DMS 273 (cell line): ENCODE data around the gene GRIK3.

Experiments
- DNase-seq: peaks from one replicate; lab custom pipeline; 2025; ENCODE audit not compliant: unreplicated experiment; lab: John Stamatoyannopoulos, UW

The GRIK3 gene

GRCh38 chr1:36881541-36881940 lies 152.8 kb downstream of the GRIK3 start:
- DNase-seq, result no peak

GRCh38 chr1:36881068-36881405 lies 153.3 kb downstream of the GRIK3 start:
- no peak for DNase-seq

DNA sequence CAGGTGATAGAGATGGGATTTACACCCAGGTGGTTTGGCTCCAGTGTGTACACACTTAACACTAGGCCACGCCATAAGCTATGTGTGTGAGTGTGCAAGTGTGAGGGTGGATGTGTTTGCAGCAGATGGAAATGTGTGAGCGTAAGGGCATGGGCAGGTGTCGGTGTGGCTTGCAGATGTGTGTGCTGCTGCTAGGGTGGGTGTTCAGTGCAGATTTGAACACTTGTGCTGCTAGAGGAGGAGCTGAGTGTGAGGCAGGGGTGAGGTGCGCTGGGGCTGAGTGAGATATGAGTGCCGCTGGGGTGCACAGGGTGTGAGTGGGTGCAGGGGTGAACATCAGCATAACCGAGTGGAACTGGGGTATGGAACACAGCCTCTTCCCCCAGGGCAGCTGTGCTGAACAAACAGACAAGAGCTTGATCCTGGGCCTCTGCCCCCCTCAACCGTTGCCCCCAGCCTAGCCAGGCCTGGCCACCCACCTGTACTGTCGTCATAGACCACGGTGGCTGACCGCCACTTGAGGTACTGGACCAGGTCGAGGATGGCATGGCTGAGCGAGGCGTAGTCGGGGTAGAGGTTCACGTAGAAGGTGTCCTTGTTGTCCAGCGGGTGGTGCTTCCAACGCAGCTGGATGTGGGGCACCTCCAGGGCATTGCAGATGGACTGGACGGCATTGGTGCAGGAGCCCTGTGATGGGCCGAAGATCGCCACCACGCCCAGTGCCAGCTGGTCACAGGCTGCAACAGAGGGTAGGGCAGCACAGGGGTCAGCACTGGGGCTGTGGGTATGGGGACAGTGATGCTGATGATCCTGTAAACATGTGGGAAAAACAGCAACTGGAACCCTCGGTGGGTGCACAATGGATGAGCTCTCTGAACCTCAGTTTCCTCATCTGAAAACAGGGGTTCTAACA lies 153.9 kb downstream of the GRIK3 start:
- no peak for DNase-seq

DNA sequence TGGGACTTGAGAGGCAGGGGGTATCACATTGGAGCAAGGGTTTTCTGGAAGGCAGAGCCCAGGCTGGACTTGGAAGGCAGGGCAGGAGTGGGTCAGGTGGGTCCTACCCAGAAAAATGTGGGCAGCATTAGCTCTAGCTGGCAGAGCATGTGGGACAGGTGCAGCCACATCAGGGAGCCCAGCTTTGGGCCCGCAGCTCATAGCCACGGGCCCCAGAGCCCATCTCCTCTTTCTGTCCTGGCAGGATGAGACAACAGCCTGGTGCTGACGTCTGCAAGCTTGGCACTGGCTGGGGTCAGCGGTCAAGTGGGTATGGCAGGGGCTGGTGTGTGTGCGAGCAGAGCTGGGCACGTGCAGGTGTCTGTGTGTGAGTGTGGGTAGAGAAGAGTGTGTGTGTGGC lies 154.7 kb downstream of the GRIK3 start:
- no peak for DNase-seq

GRCh38 chr1:36876990-36877389 lies 157.3 kb downstream of the GRIK3 start:
- no peak for DNase-seq

- DNase-seq, result no peak
Measured at GRCh38 chr1:36874271-36875060, 159.8 kb downstream of the GRIK3 start.

DNA sequence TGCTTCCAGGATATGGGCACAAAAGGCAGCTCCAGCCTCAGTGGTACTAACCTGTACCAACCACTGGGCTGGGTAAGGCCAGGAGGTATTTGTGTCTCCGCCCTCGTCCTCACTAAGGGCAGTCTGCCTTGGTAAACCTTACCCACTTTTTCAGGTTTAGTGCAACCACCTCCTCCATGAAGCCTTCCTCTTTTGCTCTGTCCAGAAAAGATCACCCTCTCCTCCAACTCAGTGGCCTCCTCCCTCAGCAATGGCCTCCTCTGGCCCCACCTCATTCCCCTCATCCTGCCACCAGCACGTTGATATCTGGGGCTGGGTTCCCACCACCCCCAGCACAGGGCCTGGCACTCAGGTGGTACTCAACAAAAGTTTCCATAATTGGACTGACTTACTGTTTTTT lies 161.5 kb downstream of the GRIK3 start:
- no peak for DNase-seq

DNA sequence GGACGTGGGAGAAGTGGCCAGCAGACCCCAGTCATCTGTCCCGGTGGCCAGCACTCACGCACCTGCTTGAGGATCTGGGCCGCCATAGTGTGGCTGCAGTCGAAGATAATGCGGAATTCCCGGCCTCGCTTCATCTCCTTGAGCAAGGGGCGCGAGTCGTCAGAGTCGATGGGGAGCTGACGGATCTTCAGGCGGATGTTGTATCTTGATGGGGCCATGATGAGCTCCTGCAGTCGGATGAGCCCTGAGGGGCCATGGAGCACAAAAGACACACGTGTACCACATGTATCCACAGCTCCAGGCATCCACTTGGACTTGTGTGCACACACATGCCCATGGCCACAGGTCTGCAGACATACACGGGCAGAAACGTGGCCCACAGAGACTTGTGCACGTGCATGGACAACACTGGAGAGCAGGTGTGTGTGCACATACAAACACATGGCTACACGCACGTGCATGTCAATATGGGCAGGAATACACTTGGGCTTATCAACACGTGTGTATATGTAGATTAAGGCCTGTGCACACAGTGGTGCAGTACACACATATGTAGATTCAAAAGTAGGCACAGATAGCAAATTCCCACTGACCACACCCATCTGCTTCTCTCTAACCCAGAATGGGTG lies 162.1 kb downstream of the GRIK3 start:
- DNase-seq, result no peak

DNA sequence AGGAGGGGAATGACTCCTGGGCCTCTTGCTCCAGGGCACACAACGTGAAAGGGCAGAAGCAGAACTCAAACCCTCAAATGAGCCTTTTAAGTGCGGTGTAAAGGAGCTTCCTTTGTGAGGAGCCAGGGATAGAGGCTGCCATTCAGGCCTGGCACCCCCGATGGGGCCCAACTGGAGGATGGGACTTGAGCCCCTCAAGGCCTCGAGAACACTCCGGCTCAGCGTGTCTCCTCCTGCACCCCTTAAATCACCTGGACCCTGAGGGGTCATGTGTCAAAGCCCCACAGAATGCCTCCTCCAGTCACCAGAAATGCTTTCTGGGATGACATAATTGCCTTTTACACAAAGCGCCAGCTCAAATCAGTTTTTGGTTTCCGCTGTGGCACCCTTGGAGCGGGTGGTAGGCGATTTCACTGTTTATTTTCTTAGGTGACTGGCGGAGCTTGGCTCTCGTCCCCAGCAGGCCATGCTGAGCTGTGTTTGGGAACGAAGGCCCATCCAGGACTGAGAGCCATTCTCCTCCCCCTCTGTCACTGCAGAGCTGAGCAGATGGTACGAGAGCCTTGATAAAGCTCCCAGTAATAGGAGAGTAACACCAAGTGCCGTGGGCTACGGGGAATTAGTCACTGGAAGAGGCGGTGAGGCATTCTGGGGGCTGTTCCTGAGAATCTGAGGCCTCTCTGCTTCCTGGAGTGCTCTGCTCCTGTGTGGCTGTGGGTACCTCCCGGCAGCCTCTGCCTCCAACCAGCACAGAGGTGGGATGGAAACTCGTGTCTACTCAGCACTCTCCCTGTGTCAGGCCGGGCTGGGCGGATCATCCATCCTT lies 163.0 kb downstream of the GRIK3 start:
- DNase-seq, result peak; percentile 90

GRCh38 chr1:36869826-36870225 lies 164.5 kb downstream of the GRIK3 start:
- DNase-seq, result no peak

DNA sequence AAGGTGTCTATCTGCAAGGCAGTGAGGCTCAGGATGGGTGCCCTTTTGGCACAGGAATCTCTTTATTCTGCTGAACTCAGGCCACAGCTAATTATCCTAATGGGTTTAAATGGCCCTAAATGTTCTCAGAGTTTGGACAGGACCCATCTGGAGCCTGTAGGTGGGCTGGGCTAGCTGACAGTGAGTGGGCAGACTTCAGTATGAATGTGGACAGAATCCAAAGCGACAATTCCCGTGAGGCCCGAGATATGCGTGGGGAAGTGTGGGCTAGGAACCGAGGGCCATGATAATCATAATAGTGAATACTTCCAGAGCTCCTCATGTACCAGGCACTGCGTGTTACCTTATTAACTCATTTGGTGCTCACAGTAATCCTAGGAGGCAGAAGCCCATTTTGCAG lies 165.3 kb downstream of the GRIK3 start:
- peak; percentile 26 for DNase-seq

DNA sequence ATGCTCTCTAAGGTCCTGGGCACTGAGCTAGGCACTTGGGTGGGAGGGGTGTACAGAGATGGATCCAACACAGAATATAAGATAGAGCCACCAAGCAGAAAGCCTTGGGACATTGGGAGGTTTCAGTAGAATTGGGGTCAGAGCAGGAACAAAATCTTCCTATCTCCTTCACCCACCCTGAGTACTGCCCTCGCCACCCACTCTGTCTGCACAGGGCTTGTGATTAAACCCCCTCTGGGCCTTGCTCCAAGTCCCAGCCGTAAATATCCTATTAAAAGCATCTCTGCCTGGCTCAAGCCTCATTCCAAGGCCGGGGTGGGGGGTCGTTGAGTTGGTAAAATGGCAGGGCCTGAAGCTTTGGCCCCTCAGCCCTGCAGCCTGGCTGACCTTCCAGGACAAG lies 166.7 kb downstream of the GRIK3 start:
- no peak for DNase-seq

DNA sequence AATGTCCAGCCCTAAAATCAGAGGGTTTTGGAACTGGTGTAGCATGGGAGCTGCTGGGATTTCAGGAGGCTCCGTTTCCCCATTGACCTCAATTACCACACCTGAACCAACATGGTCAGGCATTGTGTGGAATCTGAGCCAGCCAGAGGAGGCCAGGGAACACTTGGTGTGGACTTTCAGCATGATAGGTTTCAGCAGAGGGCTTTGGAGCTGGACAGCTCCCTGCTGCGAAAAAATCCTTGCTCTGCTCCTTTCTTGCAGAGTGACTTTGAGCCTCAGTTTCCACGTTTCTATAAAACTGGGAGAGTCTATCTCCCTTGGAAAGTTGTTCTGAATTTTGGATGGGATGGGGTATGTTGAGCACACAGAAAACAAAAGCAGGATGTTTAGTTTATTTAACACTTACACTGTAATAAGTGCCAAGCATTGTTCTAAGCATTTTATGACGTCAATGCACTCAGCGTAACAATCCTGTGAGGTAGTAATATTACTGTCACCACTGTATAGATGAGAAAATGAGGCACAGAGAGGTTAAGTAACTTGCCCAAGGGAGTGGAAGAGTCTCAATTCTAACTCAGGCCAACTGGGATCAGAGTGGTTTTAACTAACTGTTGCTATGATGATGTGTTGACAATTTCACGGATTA lies 168.0 kb downstream of the GRIK3 start:
- no peak for DNase-seq

DNA sequence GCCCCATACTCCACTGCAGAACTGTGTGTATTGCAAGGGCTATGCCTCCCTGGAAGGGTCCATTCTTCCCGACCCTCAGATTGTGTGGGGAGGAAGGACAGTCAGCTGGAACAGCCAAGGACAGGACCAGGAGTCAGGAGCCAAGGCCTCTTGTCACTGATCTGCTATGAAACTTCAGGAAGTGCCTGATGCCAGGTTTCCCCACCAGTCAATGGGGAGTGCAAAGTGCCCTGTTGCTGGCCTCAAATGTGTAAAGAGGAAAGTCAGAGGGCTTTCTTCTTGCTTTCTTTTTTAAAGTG lies 168.8 kb downstream of the GRIK3 start:
- no peak for DNase-seq

DNA sequence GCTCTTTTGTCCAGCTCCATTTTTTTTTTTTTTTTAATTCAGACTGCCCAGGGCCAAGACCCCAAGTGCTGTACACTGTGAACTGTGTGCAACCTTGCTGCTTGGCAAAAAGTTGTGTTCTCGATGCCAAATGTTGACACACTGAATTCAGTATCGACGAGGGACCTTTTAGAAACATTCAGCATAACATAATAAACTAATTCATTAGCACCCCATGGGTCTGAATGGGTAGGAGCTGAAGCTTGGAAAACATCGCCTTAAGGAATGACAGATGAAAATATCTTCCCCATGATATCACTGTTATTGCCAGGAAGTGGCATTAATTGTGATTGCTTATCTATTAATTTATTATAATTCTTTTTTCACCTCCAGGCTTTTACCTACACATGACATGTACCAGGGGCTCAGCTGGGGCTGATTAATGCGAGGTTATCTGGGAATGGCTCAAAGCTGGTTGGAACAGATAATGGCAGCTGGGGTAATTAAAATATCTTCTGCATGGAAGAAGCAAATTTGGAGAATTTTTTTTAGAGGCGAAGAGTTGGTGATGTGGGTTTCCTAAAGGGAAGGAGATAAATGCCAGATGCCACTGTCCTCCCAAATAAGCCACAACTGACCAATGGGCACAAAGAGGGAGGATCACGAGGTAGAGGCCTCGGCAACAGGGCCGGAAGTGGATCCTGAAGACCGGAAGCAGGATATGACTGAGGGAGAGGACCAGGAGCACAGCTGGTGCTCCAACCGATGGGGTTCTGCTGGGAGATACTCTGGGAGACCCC lies 169.3 kb downstream of the GRIK3 start:
- DNase-seq, result peak; percentile 38

DNA sequence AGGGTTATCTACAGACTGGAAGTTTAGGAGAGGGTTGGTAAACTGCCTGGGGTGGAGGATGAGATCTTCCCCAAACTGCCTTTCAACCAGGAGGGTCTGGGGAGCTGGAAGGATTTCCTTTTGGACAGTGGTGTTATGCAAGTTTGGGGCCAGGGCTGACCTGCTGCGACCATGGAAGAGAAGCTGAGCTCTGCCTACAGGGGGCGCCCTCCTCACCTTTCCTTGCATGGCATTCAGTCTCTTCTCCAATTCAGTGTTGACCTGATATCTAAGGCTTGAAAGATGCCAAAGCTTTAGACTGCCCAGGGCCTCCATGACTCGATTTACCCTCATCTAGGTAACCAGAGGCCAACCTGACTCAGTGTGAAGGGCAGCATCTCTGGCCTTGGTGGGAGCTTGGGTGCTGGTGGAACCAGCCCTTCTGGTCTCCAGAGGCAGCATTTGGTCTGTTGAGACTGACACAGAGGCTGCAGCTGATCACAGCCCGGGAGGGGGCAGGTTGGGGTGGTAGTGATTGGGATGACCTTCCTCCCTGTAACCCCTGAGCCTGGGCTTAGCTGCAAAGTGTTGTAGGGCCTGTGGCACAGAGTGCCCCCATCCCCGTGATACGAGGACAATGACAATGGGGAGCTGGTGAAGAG lies 170.0 kb downstream of the GRIK3 start:
- DNase-seq, result peak; percentile 67

DNA sequence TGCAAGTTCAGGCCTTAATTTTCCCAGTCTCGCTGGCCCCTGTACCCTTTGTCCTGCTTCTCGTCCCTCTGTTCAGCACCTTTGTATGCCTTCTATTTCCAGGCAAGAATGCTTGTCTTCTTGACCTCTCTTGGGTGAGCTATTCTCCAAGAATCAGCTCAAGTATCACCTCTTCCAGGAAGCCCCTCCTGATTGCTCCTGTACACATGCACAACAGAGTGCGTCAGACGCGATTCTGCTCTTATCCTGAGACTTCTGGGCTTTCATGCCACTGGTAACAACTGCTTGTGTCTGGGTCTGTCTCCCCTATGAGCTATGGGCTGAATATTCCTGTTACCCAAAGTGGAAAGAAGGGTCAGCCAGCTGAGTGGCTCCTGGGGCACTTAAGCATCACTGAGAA lies 170.8 kb downstream of the GRIK3 start:
- no peak for DNase-seq

DNA sequence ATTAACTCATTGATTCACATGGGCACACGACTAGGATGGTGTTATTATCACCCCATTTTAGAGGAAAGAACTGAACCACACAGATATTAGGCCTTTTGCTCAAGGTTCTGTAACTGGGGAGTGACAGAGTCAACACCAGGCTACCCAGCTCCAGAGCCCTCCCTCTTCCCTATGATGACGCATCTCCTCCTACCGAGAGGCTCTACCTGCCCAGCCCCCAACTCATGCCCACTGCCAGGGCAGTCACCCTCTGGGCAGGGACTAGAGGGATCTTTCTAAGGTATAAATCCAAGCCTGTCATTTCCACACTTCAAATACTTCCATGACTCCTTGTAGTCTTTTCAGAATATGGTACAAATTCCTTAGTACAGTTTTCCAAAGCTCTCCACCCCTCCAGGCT lies 171.3 kb downstream of the GRIK3 start:
- DNase-seq, result no peak

GRCh38 chr1:36861375-36861774 lies 172.9 kb downstream of the GRIK3 start:
- DNase-seq, result no peak
